ENCODE results near the gene FAM98B. TPM values are rescaled to one million over a fixed set of nuclear protein-coding genes. Genes with fewer than 3 reads are reported as not detected.

Gene FAM98B
- total RNA-seq, 4 donors from 2014 or later = 11.1 to 48.2 (median 15.5) TPM

- H3K27me3 ChIP-seq = no peaks in the 10 kb centered on the region
- DNase-seq (ENCODE audit: extremely low spot score) = peak; percentile 90
- no peak overlapping the region for H3K27ac ChIP-seq (replicated peaks in 1 of 4)
- no peak overlapping the region for H3K4me3 ChIP-seq
- 41% methylated on average over 3 of the region's 3 CpGs for WGBS
- no peaks in the 10 kb centered on the region for H3K36me3 ChIP-seq
- intact Hi-C loops (cut with DNase I) = no loop called here
- no peaks in the 10 kb centered on the region for H3K9me3 ChIP-seq
- H3K4me1 ChIP-seq = peaks cover 0 to 12% (median 9%) of the 10 kb centered on the region in 4 donors
- no peak for TF ChIP-seq POLR2A (IDR thresholded peaks at IDR 0.05; ENCODE audit: low read depth)
- TF ChIP-seq EP300 (IDR thresholded peaks at IDR 0.05) = no peak
- no peak for TF ChIP-seq CTCF (IDR thresholded peaks at IDR 0.05)
- TF ChIP-seq POLR2AphosphoS5 (IDR thresholded peaks at IDR 0.05) = no peak
Measured at GRCh38 chr15:38536201-38536676, 82.3 kb downstream of the FAM98B start.

Other genes starting within 250 kb of the FAM98B start
- 10 to 100 TPM; 14.5 to 31.1 (median 19.0) TPM for gene SPRED1, start 201.3 kb upstream of the FAM98B start, total RNA-seq
- under 1 TPM; 0.29 to 0.99 (median 0.66) TPM for gene RASGRP1, start 110.7 kb downstream of the FAM98B start, total RNA-seq